HepG2 (cell line): ENCODE measurements around the gene MUC22. TPM values are rescaled to one million over a fixed set of nuclear protein-coding genes. Genes with fewer than 3 reads are reported as not detected.
"Not testable (repeated sequence)": the region's sequence is repeated elsewhere in the genome, so short reads cannot be mapped to it uniquely, and the experiment has no call there.

ENCODE experiments used
- ATAC-seq: fragments of 200-7000 bp; cut with Tn5 transposase; 3 replicates; pipeline ENCODE4 v1.9.1; 2020; ENCODE audit warnings: mild to moderate bottlenecking, moderate library complexity
- BruUV-seq: library from RNA; stranded (reverse); fragments of 400-500 nt; replicated peaks from 2 replicates; lab custom pipeline; 2021; lab: Mats Ljungman, UMichigan
- CTCF ChIA-PET: fragments of 300-600 bp; formaldehyde crosslinking; extraction: SDS; loops from one replicate; lab custom pipeline; 2021; ENCODE audit warnings: low total read pairs, inconsistent platforms, low intra/inter-chr PET ratio; lab: Yijun Ruan, JAX
- POLR2A ChIA-PET: fragments of 350-600 bp; sonication (Branson Sonifier 250); formaldehyde crosslinking; loops from one replicate; lab custom pipeline; 2020; ENCODE audit warnings: antibody characterized with exemption, inconsistent platforms; lab: Yijun Ruan, JAX
- DNase-seq: peaks from one replicate; pipeline ENCODE4 v3.0.0-alpha.2; 2015; ENCODE audit warnings: low spot score
- FAIRE-seq: peaks from 3 replicates; lab custom pipeline; 2011; peaks lifted over from hg19 to GRCh38; lab: Jason Lieb, UNC
- H2AFZ ChIP-seq: one replicate; pipeline ENCODE4 v1.6.1; 2011; ENCODE audit warnings: low read length, inconsistent platforms
- H3K27ac ChIP-seq: fragments of 300-600 bp; 3 replicates; pipeline ENCODE4 v1.8.0; 2011; ENCODE audit warnings: mixed run types, mild to moderate bottlenecking, mixed read lengths, low read length, inconsistent platforms; ENCODE audit not compliant: insufficient read depth; ENCODE audit errors: extremely low read length
- H3K27me3 ChIP-seq, 2 experiments: fragments of 200-600 bp in 1 of 2; 2 replicates in 1 of 2; 3 replicates in 1 of 2; pipeline versions ENCODE4 v1.6.0 to v1.8.0; 2011; ENCODE audit warnings: low read length in 2 of 2, mild to moderate bottlenecking in 2 of 2, moderate library complexity in 2 of 2, inconsistent platforms in 1 of 2; ENCODE audit not compliant: insufficient read depth in 2 of 2, control insufficient read depth in 1 of 2
- H3K36me3 ChIP-seq, 2 experiments: fragments of 200-600 bp in 1 of 2; replicated peaks in 1 of 2; 2 replicates in 1 of 2; 3 replicates in 1 of 2; pipeline versions ENCODE4 v1.5.1 to v1.8.0; 2011; ENCODE audit warnings: low read length in 2 of 2, inconsistent platforms in 1 of 2; ENCODE audit not compliant: insufficient read depth in 2 of 2, control insufficient read depth in 1 of 2
- H3K4me1 ChIP-seq: 2 replicates; pipeline ENCODE4 v1.5.1; 2012; ENCODE audit warnings: low read length, inconsistent platforms; ENCODE audit not compliant: insufficient read depth
- H3K4me2 ChIP-seq: 2 replicates; pipeline ENCODE4 v1.6.0; 2011; ENCODE audit warnings: low read depth, low read length, inconsistent platforms
- H3K4me3 ChIP-seq, 3 experiments: fragments of 200-600 bp in 1 of 3; sonication (generic), shearing (Covaris generic) in 1 of 3; replicated peaks in 1 of 3; 2 replicates each; pipeline ENCODE4 v1.5.1; 2011 to 2016; ENCODE audit warnings: low read length in 3 of 3, inconsistent platforms in 2 of 3, low read depth in 2 of 3, mild to moderate bottlenecking in 2 of 3, control low read depth in 1 of 3, mixed read lengths in 1 of 3; ENCODE audit not compliant: insufficient read depth in 1 of 3
- H3K79me2 ChIP-seq: one replicate; pipeline ENCODE4 v1.6.1; 2011; ENCODE audit warnings: low read length, inconsistent platforms; ENCODE audit not compliant: insufficient read depth
- H3K9ac ChIP-seq: 2 replicates; pipeline ENCODE4 v1.6.0; 2011; ENCODE audit warnings: mild to moderate bottlenecking, low read depth, low read length, inconsistent platforms; ENCODE audit not compliant: insufficient read depth
- H3K9me3 ChIP-seq: 2 replicates; pipeline ENCODE4 v1.5.1; 2012; ENCODE audit warnings: mild to moderate bottlenecking, low read length
- H4K20me1 ChIP-seq: 2 replicates; pipeline ENCODE4 v1.6.0; 2011; ENCODE audit warnings: inconsistent platforms, mild to moderate bottlenecking, low read length, moderate library complexity; ENCODE audit not compliant: insufficient read depth
- HNRNPK ChIP-seq: fragments of 200-400 bp; formaldehyde crosslinking; IDR thresholded peaks from 2 replicates; pipeline ENCODE4 v1.6.1; 2018; ENCODE audit warnings: low read length, low read depth, moderate library complexity, mild to moderate bottlenecking; ENCODE audit not compliant: poor library complexity, severe bottlenecking
- HNRNPUL1 ChIP-seq: fragments of 200-400 bp; formaldehyde crosslinking; IDR thresholded peaks from 2 replicates; pipeline ENCODE4 v1.6.1; 2017; ENCODE audit warnings: low read depth, mild to moderate bottlenecking, low read length, moderate library complexity
- IKZF5 ChIP-seq: IDR thresholded peaks from 2 replicates; pipeline ENCODE4 v1.6.1; 2018; ENCODE audit warnings: missing genetic modification reagents, mild to moderate bottlenecking, missing compliant biosample characterization
- PCBP1 ChIP-seq: fragments of 200-400 bp; formaldehyde crosslinking; IDR thresholded peaks from 2 replicates; pipeline ENCODE4 v1.6.1; 2017; ENCODE audit warnings: mild to moderate bottlenecking, low read depth, low read length, borderline replicate concordance
- PCBP2 ChIP-seq: fragments of 200-400 bp; formaldehyde crosslinking; optimal IDR thresholded peaks from 2 replicates; pipeline ENCODE3; 2018; ENCODE audit warnings: low read length, low read depth; ENCODE audit not compliant: poor library complexity, severe bottlenecking
- SALL1 ChIP-seq: sonication (generic); formaldehyde crosslinking; IDR thresholded peaks from 2 replicates; pipeline ENCODE4 v1.8.0; 2022; ENCODE audit warnings: mild to moderate bottlenecking, missing genetic modification reagents
- SKI ChIP-seq: fragments of 450-650 bp; IDR thresholded peaks from one replicate; pipeline ENCODE4 v1.6.1; 2018; ENCODE audit warnings: mild to moderate bottlenecking; ENCODE audit not compliant: partially characterized antibody
- ZNF335 ChIP-seq: sonication (generic); formaldehyde crosslinking; IDR thresholded peaks from 2 replicates; pipeline ENCODE4 v1.4.0; 2020; ENCODE audit warnings: missing genetic modification reagents
- WGBS: methylation state at CpG from one replicate; pipeline ENCODE4 v1.1.6; 2017; ENCODE audit warnings: low lambda C conversion rate; 5-methylcytosine and 5-hydroxymethylcytosine counted together
- in situ Hi-C: cut with HindIII; loops from 2 replicates; pipeline ENCODE4 v1.10.0; 2017; ENCODE audit warnings: low pct_unique_long_range_greater_than_20kb; ENCODE audit not compliant: extremely low pct_ligation_motif_present
- intact Hi-C: fragments of 100-400 bp; cut with micrococcal nuclease; formaldehyde crosslinking; loops from one replicate; pipeline ENCODE4 v1.10.0; 2022; ENCODE audit not compliant: unreplicated experiment
- polyA plus RNA-seq, 8 experiments: library from polyadenylated mRNA; depleted of rRNA in 3 of 8; stranded (reverse) in 7 of 8; unstranded in 1 of 8; fragments of >200 nt; fragmentation: Illumina TruSeq in 4 of 8; extraction: Trizol in 4 of 8; gene quantifications; 2 replicates each; pipeline versions ENCODE4 v1.2.1 to v1.2.3, GENCODE V29; 2011 to 2016; ENCODE audit warnings: low read depth in 4 of 8, missing spikeins in 1 of 8, mixed read lengths in 1 of 8; ENCODE audit not compliant: insufficient read depth in 1 of 8
- total RNA-seq, 5 experiments: library from RNA; depleted of rRNA; stranded (reverse); fragments of >200 nt; fragmentation: Illumina TruSeq; extraction: Trizol; gene quantifications; 2 replicates each; pipeline ENCODE4 v1.2.3, GENCODE V29; 2016; ENCODE audit warnings: low read depth in 1 of 5
- TF ChIP-seq, protein P1 (sequence below): sonication (generic); formaldehyde crosslinking; IDR thresholded peaks from 2 replicates; pipeline ENCODE4 v1.5.0; 2020; ENCODE audit warnings: missing genetic modification reagents
- TF ChIP-seq, protein P2 (sequence below), 2 experiments: sonication (generic) in 1 of 2; formaldehyde crosslinking in 1 of 2; IDR thresholded peaks; 2 replicates each; pipeline versions ENCODE4 v1.4.0 to v1.6.1; 2018 to 2020; ENCODE audit warnings: missing genetic modification reagents in 2 of 2, borderline replicate concordance in 1 of 2, low read depth in 1 of 2, mild to moderate bottlenecking in 1 of 2, missing biosample characterization in 1 of 2

Gene MUC22
- total and polyA plus RNA-seq, 2 of the 13 experiments (the other 11 are each of a cell fraction or from before 2014, with no cell fraction given) = not detected

GRCh38 chr6:31067891-31068668 lies 57.8 kb downstream of the MUC22 start:
- 57% methylated on average over 10 of the region's 11 CpGs for WGBS
- ATAC-seq, H3K27me3 ChIP-seq, in situ Hi-C loops, POLR2A ChIA-PET, H3K79me2 ChIP-seq, H2AFZ ChIP-seq, H3K27ac ChIP-seq, H3K4me3 ChIP-seq, H3K9ac ChIP-seq, H3K36me3 ChIP-seq, BruUV-seq, H3K4me1 ChIP-seq, H3K4me2 ChIP-seq, H3K9me3 ChIP-seq, DNase-seq, H4K20me1 ChIP-seq: not testable (repeated sequence)
- intact Hi-C loops = loop anchor here (5.0 kb wide), 1 partner anchor 241 kb away; no protein-coding TSS in a partner anchor
- TF ChIP-seq PCBP1 (0 out of 2 replicates have a peak, but pooled peaks have one; percentile 82), PCBP2 (peak; percentile 85), HNRNPK (peak; percentile 94)
- peak; percentile 12 for FAIRE-seq
- CTCF ChIA-PET = interaction anchor here (1.1 to 1.3 kb wide), 3 partner anchors 10 to 154 kb away, joined by 6 to 9 read pairs (median 7); partner anchors contain the start of gene VARS2

DNA sequence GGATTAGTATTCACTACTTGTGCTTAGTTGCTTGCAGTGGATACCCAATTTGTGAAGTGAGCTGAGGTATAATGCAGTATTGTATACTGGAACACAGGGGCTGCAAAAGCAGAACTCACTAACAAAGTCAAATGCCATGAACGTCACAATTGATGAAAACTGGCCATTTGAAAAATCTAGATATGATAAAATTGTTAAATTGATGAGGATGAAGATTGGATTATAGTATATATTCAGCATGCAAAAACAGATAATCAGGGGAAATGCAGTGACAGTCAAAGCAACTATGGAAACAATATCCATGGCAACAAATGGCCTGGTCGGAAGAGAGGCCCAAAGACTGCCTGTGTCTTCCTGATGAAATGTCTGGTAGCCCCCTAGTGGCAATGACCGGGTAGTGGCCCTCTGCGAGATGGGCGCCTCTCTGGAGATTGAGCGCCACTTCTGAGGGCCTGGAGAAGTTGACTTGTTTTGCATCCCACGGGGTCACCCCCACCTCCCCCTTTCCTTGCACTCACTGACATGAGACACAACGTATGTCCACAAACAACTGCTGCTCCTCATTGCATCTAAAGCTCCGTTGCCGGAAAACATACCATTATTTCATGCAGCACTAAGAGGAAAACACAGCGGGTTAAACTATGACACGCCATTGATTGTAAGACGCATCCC lies 58.5 kb downstream of the MUC22 start:
- H3K4me1 ChIP-seq = no peaks in the 10 kb centered on the region
- H3K4me2 ChIP-seq = no peak overlapping the region
- no peak overlapping the region for H2AFZ ChIP-seq
- no peaks in the 10 kb centered on the region for H3K36me3 ChIP-seq
- POLR2A ChIA-PET = no interaction called here
- CTCF ChIA-PET = interaction anchor here (1.1 to 1.3 kb wide), 3 partner anchors 10 to 154 kb away, joined by 6 to 9 read pairs (median 7); partner anchors contain the start of gene VARS2
- peak; percentile 99 for FAIRE-seq
- H3K27ac ChIP-seq = no peak overlapping the region
- intact Hi-C loops = loop anchor here (5.0 kb wide), 1 partner anchor 242 kb away; no protein-coding TSS in a partner anchor
- ATAC-seq = peak; percentile 96
- no peak overlapping the region for H3K9ac ChIP-seq
- 34% methylated on average over 13 of the region's 13 CpGs for WGBS
- H3K9me3 ChIP-seq = no peaks in the 10 kb centered on the region
- peak; percentile 73 for DNase-seq
- peaks cover 0 to 7% of the 10 kb centered on the region in 2 experiments; a peak in 3 of 5 replicates for H3K27me3 ChIP-seq
- in situ Hi-C loops = no loop called here
- H3K4me3 ChIP-seq = no peak overlapping the region
- no TSS peak for BruUV-seq
- no peaks in the 10 kb centered on the region for H4K20me1 ChIP-seq
- H3K79me2 ChIP-seq = no peaks in the 10 kb centered on the region
- TF ChIP-seq SKI (no peak), SALL1 (peak; percentile 50; the same call in 1 of the 2 replicates), ZNF335 (CRISPR knock-in tag) (0 out of 2 replicates have a peak, but pooled peaks have one; percentile 61), IKZF5 (peak; percentile 85; the same call in 1 of the 2 replicates), HNRNPUL1 (no peak)
- TF ChIP-seq, protein P1, sequence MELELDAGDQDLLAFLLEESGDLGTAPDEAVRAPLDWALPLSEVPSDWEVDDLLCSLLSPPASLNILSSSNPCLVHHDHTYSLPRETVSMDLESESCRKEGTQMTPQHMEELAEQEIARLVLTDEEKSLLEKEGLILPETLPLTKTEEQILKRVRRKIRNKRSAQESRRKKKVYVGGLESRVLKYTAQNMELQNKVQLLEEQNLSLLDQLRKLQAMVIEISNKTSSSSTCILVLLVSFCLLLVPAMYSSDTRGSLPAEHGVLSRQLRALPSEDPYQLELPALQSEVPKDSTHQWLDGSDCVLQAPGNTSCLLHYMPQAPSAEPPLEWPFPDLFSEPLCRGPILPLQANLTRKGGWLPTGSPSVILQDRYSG (CRISPR knock-in tag) = no peak
- TF ChIP-seq, protein P2, sequence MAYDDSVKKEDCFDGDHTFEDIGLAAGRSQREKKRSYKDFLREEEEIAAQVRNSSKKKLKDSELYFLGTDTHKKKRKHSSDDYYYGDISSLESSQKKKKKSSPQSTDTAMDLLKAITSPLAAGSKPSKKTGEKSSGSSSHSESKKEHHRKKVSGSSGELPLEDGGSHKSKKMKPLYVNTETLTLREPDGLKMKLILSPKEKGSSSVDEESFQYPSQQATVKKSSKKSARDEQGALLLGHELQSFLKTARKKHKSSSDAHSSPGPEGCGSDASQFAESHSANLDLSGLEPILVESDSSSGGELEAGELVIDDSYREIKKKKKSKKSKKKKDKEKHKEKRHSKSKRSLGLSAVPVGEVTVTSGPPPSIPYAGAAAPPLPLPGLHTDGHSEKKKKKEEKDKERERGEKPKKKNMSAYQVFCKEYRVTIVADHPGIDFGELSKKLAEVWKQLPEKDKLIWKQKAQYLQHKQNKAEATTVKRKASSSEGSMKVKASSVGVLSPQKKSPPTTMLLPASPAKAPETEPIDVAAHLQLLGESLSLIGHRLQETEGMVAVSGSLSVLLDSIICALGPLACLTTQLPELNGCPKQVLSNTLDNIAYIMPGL (CRISPR knock-in tag; IDR thresholded peaks at IDR 0.05; ENCODE audit: borderline replicate concordance in 1 of 2, low read depth in 1 of 2) = peak; percentile 29 to 76; a peak in 3 of 4 replicates
